Measurements from ENCODE around the gene MISP. TPM values are rescaled to one million over a fixed set of nuclear protein-coding genes. Genes with fewer than 3 reads are reported as not detected.

MISP gene
- total and polyA plus RNA-seq, 2 of the 4 experiments (the other 2 are of a cell fraction) = not detected

GRCh38 chr19:795073-795611 lies 44.2 kb downstream of the MISP start:
- Histone ChIP-seq H3K79me1 (ENCODE audit: low read depth in 1 of 2, low read length in 2 of 2) (peaks cover 0 to 3% of the 10 kb centered on the region in 2 experiments; a peak in 1 of 4 replicates), H2AFZ (replicated peaks; ENCODE audit: low read length, poor library complexity) (no peak overlapping the region), H3K9me1 (ENCODE audit: insufficient read depth, low read length) (peaks cover 1% of the 10 kb centered on the region; the same call in 1 of the 2 replicates), H3K36me3 (ENCODE audit: control insufficient read depth, insufficient read depth, low read length) (peaks cover 11% of the 10 kb centered on the region), H3K9ac (ENCODE audit: low read depth, low read length) (no peak overlapping the region), H3K18ac (ENCODE audit: low read depth, low read length) (no peak overlapping the region), H2BK20ac (ENCODE audit: low read depth, low read length) (no peak overlapping the region), H2BK5ac (ENCODE audit: low read depth, low read length, poor library complexity, severe bottlenecking) (no peak overlapping the region), H4K91ac (ENCODE audit: insufficient read depth, low read depth, low read length) (no peak overlapping the region), H3K14ac (replicated peaks; ENCODE audit: low read depth, low read length) (no peak overlapping the region), H3K27ac (ENCODE audit: insufficient read depth, low read length) (no peak overlapping the region), H2BK15ac (ENCODE audit: low read depth, low read length) (no peak overlapping the region), H3K23ac (ENCODE audit: low read depth, low read length) (no peak overlapping the region), H3K27me3 (ENCODE audit: control insufficient read depth, insufficient read depth, low read length) (no peaks in the 10 kb centered on the region), H4K5ac (ENCODE audit: low read depth, low read length) (no peak overlapping the region), H4K8ac (ENCODE audit: low read depth in 2 of 2, low read length in 2 of 2) (no peak overlapping the region), H3K4me3 (ENCODE audit: insufficient read depth, low read depth, low read length) (no peak overlapping the region), H2BK120ac (ENCODE audit: low read depth, low read length) (no peak overlapping the region), H3K4me2 (ENCODE audit: low read depth, low read length) (no peak overlapping the region), H3K9me3 (ENCODE audit: control insufficient read depth, insufficient read depth, low read length) (no peaks in the 10 kb centered on the region), H3K4me1 (ENCODE audit: control insufficient read depth, insufficient read depth, low read length) (peaks cover 7% of the 10 kb centered on the region), H3K56ac (ENCODE audit: extremely low read depth, insufficient read depth, low read length) (no peak overlapping the region), H2AK5ac (ENCODE audit: low read depth, low read length) (0 out of 2 replicates have a peak overlapping the region, but pooled peaks have one; percentile 1), H2AK9ac (replicated peaks; ENCODE audit: low read depth, low read length, poor library complexity) (peak overlapping the region; percentile 19), H4K20me1 (ENCODE audit: insufficient read depth, low read length) (peaks cover 23% of the 10 kb centered on the region), H3K4ac (ENCODE audit: low read depth, low read length) (no peak overlapping the region)
- ATAC-seq (ENCODE audit: low read depth) (no peak), DNase-seq (no peak)
- in situ Hi-C loops (cut with MboI; ENCODE audit: low sequenced_read_pairs) = no loop called here
- intact Hi-C loops (cut with micrococcal nuclease) = no loop called here
- dilution Hi-C loops (cut with HindIII; ENCODE audit: low sequenced_read_pairs, unreplicated experiment) = no loop called here
- POLR2A ChIA-PET (ENCODE audit: unreplicated experiment) = no interaction called here
- TF ChIP-seq POLR2A (IDR thresholded peaks at IDR 0.05; ENCODE audit: low read depth, low read length) (no peak), RFX5 (IDR thresholded peaks at IDR 0.05; ENCODE audit: low read depth, low read length) (no peak), CHD1 (IDR thresholded peaks at IDR 0.05; ENCODE audit: low read depth, low read length) (no peak), SMC3 (IDR thresholded peaks at IDR 0.05; ENCODE audit: low read depth, low read length) (no peak), MXI1 (IDR thresholded peaks at IDR 0.05; ENCODE audit: borderline replicate concordance, low read depth, low read length) (no peak), BHLHE40 (IDR thresholded peaks at IDR 0.05; ENCODE audit: low read depth, low read length) (no peak), MAFK (IDR thresholded peaks at IDR 0.05; ENCODE audit: low read depth, low read length) (no peak), USF2 (IDR thresholded peaks at IDR 0.05; ENCODE audit: low read depth, low read length) (no peak), NFE2L2 (IDR thresholded peaks at IDR 0.05; ENCODE audit: low read depth, low read length) (no peak), CTCF (conservative IDR thresholded peaks at IDR 0.05; ENCODE audit: low read depth, low read length) (no peak), ELK1 (IDR thresholded peaks at IDR 0.05; ENCODE audit: borderline replicate concordance, low read depth, low read length) (no peak), FOS (IDR thresholded peaks at IDR 0.05; ENCODE audit: low read depth, low read length) (no peak), RAD21 (IDR thresholded peaks at IDR 0.05; ENCODE audit: low read length) (no peak)
- 83% methylated on average over 13 of the region's 28 CpGs; no CpG with 5 or more reads in 1 of the 2 experiments for WGBS, 2 experiments (ENCODE audit: extremely low coverage in 2 of 2, insufficient read length in 1 of 2)
- BruUV-seq (replicated peaks) = no TSS peak
- CTCF ChIA-PET = no interaction called here
